H1 (cell line): ENCODE results near the gene ABCA2. TPM values are rescaled to one million over a fixed set of nuclear protein-coding genes. Genes with fewer than 3 reads are reported as not detected.

Source experiments
- CTCF ChIA-PET: fragments of 300-600 bp; sonication (Branson Sonifier 250); formaldehyde crosslinking; loops from one replicate; lab custom pipeline; 2021; ENCODE audit not compliant: partially characterized antibody; lab: Charles Lee
- POLR2A ChIA-PET: fragments of 300-600 bp; sonication (Branson Sonifier 250); formaldehyde crosslinking; loops from one replicate; lab custom pipeline; 2021; ENCODE audit warnings: inconsistent platforms; ENCODE audit not compliant: partially characterized antibody; lab: Charles Lee
- DNase-seq, 2 experiments: peaks; one replicate each; pipeline versions ENCODE4 v3.0.0 to v3.0.0-alpha.2; 2010 to 2022; ENCODE audit warnings: low spot score in 2 of 2, low read depth in 1 of 2, mixed read lengths in 1 of 2
- FAIRE-seq: peaks from 2 replicates; lab custom pipeline; 2011; peaks lifted over from hg19 to GRCh38; lab: Jason Lieb, UNC
- H2AFZ ChIP-seq: 2 replicates; pipeline ENCODE4 v1.8.1; 2012; ENCODE audit warnings: low read length, inconsistent platforms
- H2AK5ac ChIP-seq: 2 replicates; pipeline ENCODE4 v1.6.1; 2013; ENCODE audit warnings: low read depth, low read length
- H2BK120ac ChIP-seq: replicated peaks from 2 replicates; pipeline ENCODE3; 2013; ENCODE audit warnings: low read depth, low read length, inconsistent platforms
- H2BK12ac ChIP-seq: 2 replicates; pipeline ENCODE4 v1.6.1; 2013; ENCODE audit warnings: low read depth, low read length
- H2BK15ac ChIP-seq: 2 replicates; pipeline ENCODE4 v1.6.1; 2013; ENCODE audit warnings: low read length
- H2BK20ac ChIP-seq: 2 replicates; pipeline ENCODE4 v1.6.1; 2013; ENCODE audit warnings: low read length
- H2BK5ac ChIP-seq: 2 replicates; pipeline ENCODE4 v1.6.1; 2013; ENCODE audit warnings: low read depth, low read length
- H3K14ac ChIP-seq: 2 replicates; pipeline ENCODE4 v1.6.1; 2013; ENCODE audit warnings: inconsistent platforms; ENCODE audit not compliant: insufficient read length
- H3K18ac ChIP-seq: 2 replicates; pipeline ENCODE4 v1.6.1; 2013; ENCODE audit warnings: low read length; ENCODE audit errors: extremely low read depth
- H3K23ac ChIP-seq: 2 replicates; pipeline ENCODE4 v1.6.1; 2013; ENCODE audit warnings: inconsistent platforms; ENCODE audit not compliant: insufficient read length
- H3K23me2 ChIP-seq: 2 replicates; pipeline ENCODE4 v1.6.1; 2013; ENCODE audit warnings: low read depth, low read length
- H3K27ac ChIP-seq: 2 replicates; pipeline ENCODE4 v1.6.1; 2011; ENCODE audit warnings: low read depth, low read length, inconsistent platforms
- H3K27me3 ChIP-seq, 4 experiments: replicated peaks in 1 of 4; 1 replicate in 1 of 4; 2 replicates in 3 of 4; pipeline versions ENCODE4 v1.6.1 to v1.8.1; 2011 to 2013; ENCODE audit warnings: low read length in 3 of 4, mild to moderate bottlenecking in 3 of 4, inconsistent platforms in 2 of 4, mixed read lengths in 2 of 4, moderate library complexity in 1 of 4; ENCODE audit not compliant: control insufficient read depth in 3 of 4, insufficient read depth in 3 of 4; ENCODE audit errors: extremely low read depth in 1 of 4
- H3K36me3 ChIP-seq, 4 experiments: 2 replicates each; pipeline versions ENCODE4 v1.6.1 to v1.8.1; 2011 to 2013; ENCODE audit warnings: mild to moderate bottlenecking in 4 of 4, low read length in 3 of 4, moderate library complexity in 2 of 4, control low read depth in 1 of 4, inconsistent platforms in 1 of 4; ENCODE audit not compliant: insufficient read depth in 4 of 4, control insufficient read depth in 2 of 4
- H3K4ac ChIP-seq: replicated peaks from 2 replicates; pipeline ENCODE3; 2013; ENCODE audit warnings: low read length, low read depth, mixed read lengths, inconsistent platforms; ENCODE audit not compliant: insufficient read length
- H3K4me1 ChIP-seq, 4 experiments: replicated peaks in 1 of 4; 1 replicate in 1 of 4; 2 replicates in 3 of 4; pipeline versions ENCODE4 v1.6.1 to v1.8.1; 2011 to 2013; ENCODE audit warnings: low read length in 3 of 4, inconsistent platforms in 2 of 4, mixed read lengths in 1 of 4; ENCODE audit not compliant: insufficient read depth in 4 of 4, control insufficient read depth in 3 of 4
- H3K4me2 ChIP-seq, 2 experiments: 2 replicates each; pipeline versions ENCODE4 v1.6.1 to v1.8.1; 2011 to 2013; ENCODE audit warnings: low read depth in 2 of 2, low read length in 2 of 2, control low read depth in 1 of 2, inconsistent platforms in 1 of 2, mild to moderate bottlenecking in 1 of 2; ENCODE audit not compliant: insufficient read depth in 1 of 2
- H3K4me3 ChIP-seq, 4 experiments: fragments of 200-600, 300-600 bp in 1 of 4; sonication (generic), shearing (Covaris generic), sonication (Bioruptor Twin) in 1 of 4; 2 replicates each; pipeline versions ENCODE4 v1.5.1 to v1.8.1; 2011 to 2016; ENCODE audit warnings: low read length in 4 of 4, low read depth in 3 of 4, control low read depth in 2 of 4, inconsistent platforms in 2 of 4, mild to moderate bottlenecking in 2 of 4, mixed read lengths in 1 of 4, moderate library complexity in 1 of 4; ENCODE audit not compliant: insufficient read depth in 2 of 4; ENCODE audit errors: extremely low read depth in 1 of 4
- H3K56ac ChIP-seq: replicated peaks from 2 replicates; pipeline ENCODE3; 2013; ENCODE audit warnings: low read depth, mild to moderate bottlenecking, mixed read lengths, low read length, inconsistent platforms; ENCODE audit not compliant: insufficient read length
- H3K79me1 ChIP-seq: 2 replicates; pipeline ENCODE4 v1.6.1; 2013; ENCODE audit warnings: low read depth, low read length, control low read depth
- H3K79me2 ChIP-seq, 2 experiments: 2 replicates each; pipeline versions ENCODE4 v1.6.1 to v1.8.1; 2012 to 2013; ENCODE audit warnings: low read length in 2 of 2, mild to moderate bottlenecking in 2 of 2, inconsistent platforms in 1 of 2; ENCODE audit not compliant: insufficient read depth in 2 of 2, control insufficient read depth in 1 of 2
- H3K9ac ChIP-seq, 4 experiments: replicated peaks in 1 of 4; 1 replicate in 1 of 4; 2 replicates in 3 of 4; pipeline versions ENCODE4 v1.6.1 to v1.8.1; 2011 to 2013; ENCODE audit warnings: low read depth in 3 of 4, low read length in 3 of 4, control low read depth in 2 of 4, mild to moderate bottlenecking in 2 of 4, moderate library complexity in 2 of 4, inconsistent platforms in 1 of 4; ENCODE audit errors: extremely low read depth in 1 of 4
- H3K9me3 ChIP-seq, 2 experiments: 2 replicates each; pipeline versions ENCODE4 v1.6.1 to v1.8.1; 2012 to 2013; ENCODE audit warnings: mild to moderate bottlenecking in 2 of 2, moderate library complexity in 2 of 2, control low read depth in 1 of 2, inconsistent platforms in 1 of 2, low read depth in 1 of 2, low read length in 1 of 2, mixed read lengths in 1 of 2; ENCODE audit not compliant: insufficient read depth in 2 of 2
- H4K20me1 ChIP-seq, 2 experiments: replicated peaks in 1 of 2; 2 replicates each; pipeline versions ENCODE3 to v1.8.1; 2011 to 2013; ENCODE audit warnings: inconsistent platforms in 2 of 2, low read length in 2 of 2, mild to moderate bottlenecking in 1 of 2; ENCODE audit not compliant: insufficient read depth in 2 of 2, control insufficient read depth in 1 of 2
- H4K5ac ChIP-seq: 2 replicates; pipeline ENCODE4 v1.6.1; 2013; ENCODE audit warnings: low read length, low read depth, mixed read lengths, inconsistent platforms; ENCODE audit not compliant: insufficient read length
- H4K8ac ChIP-seq: 2 replicates; pipeline ENCODE4 v1.8.0; 2013; ENCODE audit warnings: mild to moderate bottlenecking, moderate library complexity, low read length, inconsistent platforms; ENCODE audit not compliant: insufficient read depth; ENCODE audit errors: extremely low read depth
- H4K91ac ChIP-seq: replicated peaks from 2 replicates; pipeline ENCODE3; 2013; ENCODE audit warnings: low read length, mixed read lengths, inconsistent platforms; ENCODE audit not compliant: insufficient read length
- CHD1 ChIP-seq: IDR thresholded peaks from 2 replicates; pipeline ENCODE4 v1.6.1; 2012; ENCODE audit warnings: low read depth, low read length, improper control_type of control experiment
- CHD2 ChIP-seq: IDR thresholded peaks from 2 replicates; pipeline ENCODE4 v1.6.1; 2012; ENCODE audit warnings: low read length, improper control_type of control experiment
- EP300 ChIP-seq, 2 experiments: IDR thresholded peaks; 1 replicate in 1 of 2; 2 replicates in 1 of 2; pipeline ENCODE4 v1.6.1; 2011 to 2012; ENCODE audit warnings: low read depth in 2 of 2, low read length in 2 of 2, mild to moderate bottlenecking in 2 of 2, borderline replicate concordance in 1 of 2, inconsistent platforms in 1 of 2, moderate library complexity in 1 of 2
- HDAC2 ChIP-seq, 2 experiments: fragments of 300-600 bp in 1 of 2; sonication (generic) in 1 of 2; IDR thresholded peaks; 2 replicates each; pipeline ENCODE4 v1.6.1; 2011 to 2012; ENCODE audit warnings: low read depth in 2 of 2, low read length in 2 of 2, mild to moderate bottlenecking in 2 of 2, moderate library complexity in 2 of 2, borderline replicate concordance in 1 of 2, inconsistent platforms in 1 of 2
- JUND ChIP-seq: IDR thresholded peaks from 2 replicates; pipeline ENCODE4 v1.6.1; 2011; ENCODE audit warnings: mild to moderate bottlenecking, improper control_type of control experiment, low read length
- KDM4A ChIP-seq: IDR thresholded peaks from one replicate; pipeline ENCODE4 v1.7.1; 2012; ENCODE audit warnings: low read depth, mild to moderate bottlenecking, moderate library complexity, low read length, inconsistent platforms; ENCODE audit not compliant: severe bottlenecking
- MAFK ChIP-seq: IDR thresholded peaks from 2 replicates; pipeline ENCODE4 v1.6.1; 2012; ENCODE audit warnings: low read depth, mild to moderate bottlenecking, improper control_type of control experiment, low read length
- NRF1 ChIP-seq: IDR thresholded peaks from 2 replicates; pipeline ENCODE4 v1.6.1; 2011; ENCODE audit warnings: mild to moderate bottlenecking, low read depth, low read length, improper control_type of control experiment
- RXRA ChIP-seq: IDR thresholded peaks from 2 replicates; pipeline ENCODE4 v1.6.1; 2011; ENCODE audit warnings: low read depth, mild to moderate bottlenecking, low read length, moderate library complexity; ENCODE audit not compliant: insufficient read depth
- ZNF274 ChIP-seq: IDR thresholded peaks from 2 replicates; pipeline ENCODE4 v1.7.0; 2012; ENCODE audit warnings: low read length, borderline replicate concordance; ENCODE audit errors: extremely low read depth
- WGBS, 2 experiments: shearing (Covaris generic) in 1 of 2; methylation state at CpG; one replicate each; pipeline versions ENCODE4 v1.1.6 to v1.1.7; 2013 to 2015; ENCODE audit warnings: low lambda C conversion rate in 2 of 2, mixed read lengths in 2 of 2, inconsistent platforms in 1 of 2, low coverage in 1 of 2, missing lambda C conversion rate in 1 of 2; ENCODE audit not compliant: insufficient replicate concordance in 2 of 2, insufficient coverage in 1 of 2, insufficient read length in 1 of 2; ENCODE audit errors: extremely low coverage in 1 of 2, missing lambda C conversion rate in 1 of 2; 5-methylcytosine and 5-hydroxymethylcytosine counted together
- polyA plus RNA-seq, 7 experiments: library from polyadenylated mRNA; depleted of rRNA in 3 of 7; stranded (reverse) in 5 of 7; unstranded in 2 of 7; fragments of >200 nt in 5 of 7; fragments of 200-250 nt in 2 of 7; gene quantifications; 1 replicate in 5 of 7; 2 replicates in 1 of 7; 4 replicates in 1 of 7; pipeline versions ENCODE4 v1.2.1 to v1.2.3, GENCODE V29; 2011 to 2013; ENCODE audit warnings: missing spikeins in 2 of 7, mixed read lengths in 2 of 7
- total RNA-seq: library from RNA; stranded (reverse); fragmentation: NEBNext Ultra II Directional; extraction: Animal tissue kit (Norgen Biotek cat#: 25700); gene quantifications from 2 replicates; pipeline ENCODE4 v1.2.1, GENCODE V29; 2021
- TF ChIP-seq, protein P1 (sequence below): IDR thresholded peaks from 2 replicates; pipeline ENCODE4 v1.6.1; 2011; ENCODE audit warnings: low read length, improper control_type of control experiment

ABCA2 gene
- total and polyA plus RNA-seq, 2 of the 8 experiments (the other 6 are each of a cell fraction or from before 2014, with no cell fraction given): 12.5 to 14.3 TPM

DNA sequence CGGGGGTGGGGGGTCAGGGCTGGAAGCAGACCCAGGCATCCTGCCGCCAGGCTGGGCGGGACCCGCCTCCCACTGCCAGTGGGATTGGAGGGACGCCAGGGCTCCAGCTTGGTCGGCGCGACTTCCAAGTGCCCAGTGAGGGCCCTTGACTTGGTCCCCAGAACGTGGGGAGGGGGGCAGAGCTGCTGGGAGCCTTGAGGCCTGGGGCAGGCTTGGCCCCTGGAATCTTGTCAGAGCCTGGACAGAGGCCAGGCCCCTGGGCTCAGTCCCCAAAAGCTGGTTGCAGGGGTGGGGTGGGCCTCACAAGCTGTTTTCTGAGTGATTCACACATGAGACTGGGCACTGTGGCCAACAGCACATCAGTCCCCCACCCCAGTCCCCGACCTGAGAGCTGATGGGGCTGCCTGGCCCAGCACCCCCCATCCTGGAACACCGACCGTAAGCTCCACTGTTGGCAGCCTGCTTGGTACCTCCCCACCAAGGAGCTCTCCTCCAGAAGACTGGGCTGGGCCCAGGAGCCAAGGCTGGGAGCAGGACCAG lies 32.2 kb downstream of the ABCA2 start:
- Histone ChIP-seq H3K79me2 (no peaks in the 10 kb centered on the region), H3K36me3 (peaks cover 0 to 2% (median 0%) of the 10 kb centered on the region in 4 experiments; a peak in 1 of 8 replicates), H3K23ac (no peak overlapping the region), H3K27me3 (peaks cover 0 to 5% (median 3%) of the 10 kb centered on the region in 4 experiments; a peak in 3 of 7 replicates), H3K4me2 (peak overlapping the region in 1 of 2 experiments; percentile 77; a peak in 1 of 4 replicates), H4K8ac (no peak overlapping the region), H2BK15ac (no peak overlapping the region), H3K27ac (no peak overlapping the region), H2AK5ac (no peak overlapping the region), H3K23me2 (peaks cover 17% of the 10 kb centered on the region), H2BK20ac (no peak overlapping the region), H3K14ac (no peak overlapping the region), H2AFZ (no peak overlapping the region), H3K18ac (no peak overlapping the region), H3K79me1 (no peaks in the 10 kb centered on the region), H3K4me3 (0 out of 8 replicates have a peak overlapping the region, but pooled peaks of 1 of the 4 experiments have one; percentile 50), H2BK5ac (no peak overlapping the region), H2BK120ac (no peak overlapping the region), H3K9me3 (0 out of 4 replicates have a peak, but pooled peaks cover 1 to 3% of the 10 kb centered on the region in 2 experiments), H4K20me1 (peaks cover 0 to 2% of the 10 kb centered on the region in 2 experiments), H4K91ac (no peak overlapping the region), H3K9ac (no peak overlapping the region), H3K56ac (no peak overlapping the region), H4K5ac (no peak overlapping the region), H3K4ac (no peak overlapping the region), H3K4me1 (peaks cover 0 to 20% (median 11%) of the 10 kb centered on the region in 4 experiments; a peak in 6 of 7 replicates), H2BK12ac (no peak overlapping the region)
- CTCF ChIA-PET: interaction anchor here (0.6 to 5.6 kb wide), 14 partner anchors 8 to 179 kb away, joined by 3 to 29 read pairs (median 4); partner anchors contain the start of genes ABCA2, FUT7, LCNL1 and PTGDS
- FAIRE-seq: no peak
- DNase-seq: no peak
- WGBS, 2 experiments: 74% methylated on average over 3 of the region's 12 CpGs; no CpG with 5 or more reads in 1 of the 2 experiments
- POLR2A ChIA-PET: interaction anchor here (0.8 to 1.4 kb wide), 5 partner anchors 10 to 152 kb away, joined by 3 to 5 read pairs (median 3); no protein-coding TSS in a partner anchor
- TF ChIP-seq NRF1 (no peak), RXRA (no peak), EP300 (IDR thresholded peaks at IDR 0.05; ENCODE audit: borderline replicate concordance in 1 of 2, low read depth in 2 of 2, low read length in 2 of 2) (no peak), MAFK (no peak), CHD1 (no peak), KDM4A (no peak), ZNF274 (no peak), JUND (no peak), CHD2 (no peak), HDAC2 (IDR thresholded peaks at IDR 0.05; ENCODE audit: borderline replicate concordance in 1 of 2, low read depth in 2 of 2, low read length in 2 of 2) (no peak)
- TF ChIP-seq, protein P1, sequence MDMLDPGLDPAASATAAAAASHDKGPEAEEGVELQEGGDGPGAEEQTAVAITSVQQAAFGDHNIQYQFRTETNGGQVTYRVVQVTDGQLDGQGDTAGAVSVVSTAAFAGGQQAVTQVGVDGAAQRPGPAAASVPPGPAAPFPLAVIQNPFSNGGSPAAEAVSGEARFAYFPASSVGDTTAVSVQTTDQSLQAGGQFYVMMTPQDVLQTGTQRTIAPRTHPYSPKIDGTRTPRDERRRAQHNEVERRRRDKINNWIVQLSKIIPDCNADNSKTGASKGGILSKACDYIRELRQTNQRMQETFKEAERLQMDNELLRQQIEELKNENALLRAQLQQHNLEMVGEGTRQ: no peak
